GM18520 (cell line): ENCODE results near the gene ALDH7A1.
A peak's percentile ranks its signal among the peaks of the same experiment; 100 is the strongest.
"Not testable (repeated sequence)": the region's sequence is repeated elsewhere in the genome, so short reads cannot be mapped to it uniquely, and the experiment has no call there.

Experiments
- ATAC-seq: cut with Tn5 transposase; IDR thresholded peaks from one replicate; pipeline ENCODE4 v1.9.1; 2021; ENCODE audit not compliant: unreplicated experiment

ALDH7A1 gene

GRCh38 chr5:126597156-126597555, 2.1 kb upstream of the ALDH7A1 start:
- no peak for ATAC-seq

DNA sequence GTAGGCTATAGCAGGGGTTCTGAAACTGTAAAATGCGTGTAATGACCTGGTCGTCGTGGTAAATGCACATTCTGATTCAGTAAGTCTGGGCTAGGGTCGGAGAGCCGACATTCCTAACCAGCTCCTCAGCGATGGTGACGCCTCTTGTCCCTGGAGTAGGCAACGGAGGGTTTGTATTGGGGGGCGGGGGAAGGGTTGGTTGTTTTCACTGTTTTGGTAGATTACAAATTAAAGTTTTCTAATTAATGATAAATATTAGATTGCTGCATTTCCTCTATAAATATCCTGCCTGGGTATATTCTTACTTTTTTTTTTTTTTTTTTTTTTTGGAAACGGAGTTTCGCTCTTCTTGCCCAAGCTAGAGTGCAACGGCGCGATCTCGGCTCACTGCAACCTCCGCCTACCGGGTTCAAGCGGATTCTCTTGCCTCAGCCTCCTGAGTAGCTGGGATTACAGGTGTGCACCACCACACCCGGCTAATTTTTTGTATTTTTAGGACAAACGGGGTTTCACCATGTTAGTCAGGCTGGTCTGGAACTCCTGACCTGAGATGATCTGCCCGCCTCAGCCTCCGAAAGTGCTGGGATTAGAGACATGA, 566 bp upstream of the ALDH7A1 start:
- ATAC-seq = no peak

- no peak for ATAC-seq
Measured at GRCh38 chr5:126591549-126591948, 3.5 kb downstream of the ALDH7A1 start.

DNA sequence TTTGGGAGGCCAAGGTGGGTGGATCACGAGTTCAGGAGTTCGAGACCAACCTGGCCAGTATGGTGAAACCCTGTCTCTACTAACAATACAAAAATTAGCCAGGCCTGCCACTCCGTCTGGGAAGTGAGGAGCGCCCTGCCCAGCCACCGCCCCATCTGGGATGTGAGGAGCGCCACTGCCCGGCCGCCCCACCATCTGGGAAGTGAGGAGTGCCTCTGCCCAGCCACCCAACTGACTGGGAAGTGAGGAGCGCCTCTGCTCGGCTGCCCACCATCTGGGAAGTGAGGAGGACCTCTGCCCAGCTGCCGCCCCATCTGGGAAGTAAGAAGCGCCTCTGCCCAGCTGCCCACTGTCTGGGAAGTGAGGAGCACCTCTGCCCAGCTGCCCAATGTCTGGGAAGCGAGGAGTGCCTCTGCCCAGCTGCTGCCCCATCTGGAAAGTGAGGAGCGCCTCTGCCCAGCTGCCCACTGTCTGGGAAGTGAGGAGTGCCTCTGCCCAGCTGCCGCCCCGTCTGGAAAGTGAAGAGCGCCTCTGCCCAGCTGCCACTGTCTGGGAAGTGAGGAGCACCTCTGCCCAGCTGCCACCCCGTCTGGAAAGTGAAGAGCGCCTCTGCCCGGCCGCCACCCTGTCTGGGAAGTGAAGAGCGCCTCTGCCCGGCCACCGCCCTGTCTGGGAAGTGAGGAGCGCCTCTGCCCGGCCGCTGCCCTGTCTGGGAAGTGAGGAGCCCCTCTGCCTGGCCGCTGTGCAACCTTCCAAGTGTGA, 5.3 kb downstream of the ALDH7A1 start:
- no peak for ATAC-seq

DNA sequence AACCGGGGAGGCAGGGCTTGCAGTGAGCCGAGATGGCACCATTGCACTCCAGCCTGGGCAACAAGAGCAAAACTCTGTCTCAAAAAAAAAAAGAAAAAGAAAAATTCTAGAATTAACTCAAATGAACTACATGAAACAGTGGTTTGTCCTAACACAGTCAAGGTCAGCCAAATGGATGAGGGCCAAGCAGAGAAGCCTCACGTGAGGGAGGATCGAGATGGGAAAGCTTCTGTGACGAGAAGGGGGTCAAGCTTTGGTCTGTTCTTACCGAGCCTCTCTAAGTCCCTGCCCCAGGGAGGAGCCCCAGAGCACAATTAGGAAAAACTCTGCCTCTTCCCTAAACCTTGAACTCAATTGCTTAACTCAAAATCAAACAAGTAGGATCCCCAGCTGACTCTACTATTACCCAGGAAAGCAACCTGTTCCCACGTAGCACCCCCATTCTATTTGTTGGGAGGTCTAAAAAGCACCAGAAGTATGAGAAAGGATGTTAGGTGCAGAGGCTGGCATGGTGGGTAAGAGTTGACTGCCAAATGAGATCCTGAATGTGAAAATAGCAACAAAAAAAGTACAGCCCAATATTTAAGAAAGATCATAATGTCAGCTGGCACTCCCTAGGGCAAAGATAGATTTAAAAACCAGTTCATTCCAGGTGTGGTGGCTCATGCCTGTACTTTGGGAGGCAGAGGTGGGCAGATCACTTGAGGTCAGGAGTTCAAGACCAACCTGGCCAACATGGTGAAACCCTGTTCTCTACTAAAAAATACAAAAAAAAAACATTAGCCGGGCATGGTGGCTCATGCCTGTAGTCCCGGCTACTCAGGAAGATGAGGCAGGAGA, 7.2 kb downstream of the ALDH7A1 start:
- ATAC-seq = no peak

DNA sequence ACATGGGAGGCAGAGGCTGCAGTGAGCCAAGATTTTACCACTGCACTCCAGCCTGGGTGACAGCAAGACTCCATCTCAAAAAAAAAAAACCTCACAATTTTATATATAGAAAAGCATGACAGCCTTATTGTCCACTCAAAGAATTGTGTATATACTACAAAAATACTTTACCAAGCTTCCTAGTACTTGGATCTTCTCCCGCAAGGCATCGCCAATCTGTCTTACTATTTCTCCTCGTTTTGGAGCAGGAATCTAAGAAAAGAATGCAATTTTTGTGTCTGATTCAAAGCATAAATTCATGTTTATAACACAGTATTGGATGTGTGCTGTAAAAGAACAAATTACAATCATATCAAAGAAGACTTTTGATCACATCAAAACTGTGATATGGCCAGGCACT, 11.3 kb downstream of the ALDH7A1 start:
- no peak for ATAC-seq

GRCh38 chr5:126579716-126580115, 15.3 kb downstream of the ALDH7A1 start:
- ATAC-seq = no peak

- no peak for ATAC-seq
Measured at GRCh38 chr5:126577415-126577814, 17.6 kb downstream of the ALDH7A1 start.

GRCh38 chr5:126576974-126577373, 18.0 kb downstream of the ALDH7A1 start:
- ATAC-seq = no peak

GRCh38 chr5:126575644-126576043, 19.4 kb downstream of the ALDH7A1 start:
- ATAC-seq = no peak

GRCh38 chr5:126568206-126568755, 26.7 kb downstream of the ALDH7A1 start:
- no peak for ATAC-seq

DNA sequence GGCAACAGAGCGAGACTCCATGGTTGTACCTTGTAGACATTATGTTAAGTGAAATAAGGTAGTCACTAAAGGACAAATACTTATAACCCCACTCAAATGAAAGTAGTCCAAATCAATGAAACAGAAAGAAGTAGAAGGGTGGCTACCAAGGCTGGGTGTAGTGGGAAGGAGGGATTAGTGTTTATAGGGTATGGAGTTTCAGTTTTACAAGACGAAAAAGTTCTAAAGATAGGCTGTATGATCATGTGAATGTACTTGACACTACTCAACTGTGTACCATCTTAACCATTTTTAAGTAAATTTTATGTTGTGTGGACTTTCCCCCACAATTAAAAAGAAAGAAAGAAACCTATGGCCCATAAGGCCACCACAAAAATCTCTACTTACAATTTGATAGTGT, 32.2 kb downstream of the ALDH7A1 start:
- peak; percentile 83 for ATAC-seq

- no peak for ATAC-seq
Measured at GRCh38 chr5:126561908-126562307, 33.1 kb downstream of the ALDH7A1 start.

- ATAC-seq = not testable (repeated sequence)
Measured at GRCh38 chr5:126555101-126555500, 39.9 kb downstream of the ALDH7A1 start.

DNA sequence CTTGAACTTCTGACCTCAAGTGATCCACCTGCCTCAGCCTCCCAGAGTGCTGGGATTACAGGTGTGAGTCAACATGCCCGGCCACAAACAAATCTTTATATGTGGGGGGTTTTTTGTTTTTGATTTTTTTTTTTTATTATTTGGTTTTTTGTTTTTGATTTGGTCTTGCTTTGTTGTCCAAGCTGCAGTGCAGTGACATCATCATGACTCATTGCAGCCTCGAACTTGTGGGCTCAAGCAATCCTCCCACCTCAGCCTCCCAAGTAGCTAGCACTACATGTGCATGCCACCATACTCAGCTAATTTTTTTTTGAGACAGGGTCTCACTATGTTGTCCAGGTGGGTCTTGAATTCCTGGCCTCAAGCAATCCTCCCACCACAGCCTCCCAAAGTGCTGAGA, 42.4 kb downstream of the ALDH7A1 start:
- ATAC-seq = no peak

- no peak for ATAC-seq
Measured at GRCh38 chr5:126544087-126544740, 50.8 kb downstream of the ALDH7A1 start.

DNA sequence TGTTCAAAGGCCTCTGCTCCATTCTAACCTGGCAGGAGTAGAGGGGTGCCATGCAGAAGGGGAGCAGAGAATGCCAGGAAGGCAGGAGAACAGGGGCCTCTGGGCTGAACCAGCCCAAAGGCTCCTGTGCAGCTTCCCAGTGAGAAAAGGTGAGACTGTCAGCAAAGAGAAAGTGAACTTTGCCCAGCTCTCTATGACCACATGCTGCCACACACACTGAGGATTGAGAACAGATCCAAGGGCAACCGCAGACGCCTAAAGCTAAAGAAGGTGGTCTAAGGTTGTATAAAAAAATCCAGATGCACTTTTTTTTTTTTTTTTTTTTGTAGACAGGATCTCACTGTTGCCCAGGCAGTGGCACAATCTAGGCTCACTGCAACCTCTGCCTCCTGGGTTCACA, 51.4 kb downstream of the ALDH7A1 start:
- no peak for ATAC-seq

- ATAC-seq = no peak
Measured at GRCh38 chr5:126543009-126543408, 52.0 kb downstream of the ALDH7A1 start.

- ATAC-seq = no peak
Measured at GRCh38 chr5:126542441-126542840, 52.6 kb downstream of the ALDH7A1 start.

GRCh38 chr5:126540631-126541030, 54.4 kb downstream of the ALDH7A1 start:
- no peak for ATAC-seq

GRCh38 chr5:126538579-126538978, 56.4 kb downstream of the ALDH7A1 start:
- no peak for ATAC-seq
